NK-92 (cell line): ENCODE results near the gene BUD13.

Source experiments
- DNase-seq: peaks from one replicate; lab custom pipeline; 2025; ENCODE audit not compliant: unreplicated experiment; lab: John Stamatoyannopoulos, UW

The BUD13 gene

DNA sequence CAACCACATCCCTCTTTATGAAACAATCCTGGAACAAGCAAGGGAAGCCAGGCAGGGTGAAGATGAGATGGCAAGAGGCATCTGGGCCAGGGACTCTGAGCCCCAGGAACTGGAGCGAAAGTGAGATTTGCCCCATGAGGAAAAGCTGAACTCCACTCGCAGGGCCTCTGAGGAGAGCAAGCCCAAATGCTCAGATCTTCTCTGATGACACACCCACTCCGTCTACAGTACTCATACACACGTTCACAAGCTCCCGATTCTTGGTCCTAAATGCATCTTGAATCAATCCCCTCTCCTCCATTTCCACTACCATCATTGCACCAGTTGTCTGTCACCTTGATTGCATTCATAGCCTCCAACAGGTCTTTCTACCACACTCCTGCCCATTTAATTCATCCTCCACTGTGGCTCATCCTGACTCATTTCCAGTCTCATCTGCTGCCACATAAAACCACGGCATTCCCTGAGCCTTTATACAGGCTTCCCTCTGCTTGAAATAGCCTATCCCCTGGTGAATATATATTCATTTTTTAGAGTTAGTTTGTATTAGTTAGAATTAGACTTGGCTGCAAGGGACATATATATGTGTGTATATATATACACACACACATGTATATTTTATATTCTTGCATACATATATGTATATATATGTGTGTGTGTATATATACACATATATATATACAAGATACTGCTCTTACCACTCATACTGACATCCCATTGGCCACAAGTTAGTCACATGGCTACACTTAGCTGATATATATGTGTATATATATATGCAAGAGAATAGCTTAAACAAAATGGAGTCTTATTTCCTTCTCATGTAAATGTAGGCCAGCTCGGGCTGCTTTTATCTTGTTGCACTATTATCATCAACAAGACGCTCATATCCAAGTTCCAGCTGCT lies 20.3 kb upstream of the BUD13 start:
- DNase-seq: no peak

DNA sequence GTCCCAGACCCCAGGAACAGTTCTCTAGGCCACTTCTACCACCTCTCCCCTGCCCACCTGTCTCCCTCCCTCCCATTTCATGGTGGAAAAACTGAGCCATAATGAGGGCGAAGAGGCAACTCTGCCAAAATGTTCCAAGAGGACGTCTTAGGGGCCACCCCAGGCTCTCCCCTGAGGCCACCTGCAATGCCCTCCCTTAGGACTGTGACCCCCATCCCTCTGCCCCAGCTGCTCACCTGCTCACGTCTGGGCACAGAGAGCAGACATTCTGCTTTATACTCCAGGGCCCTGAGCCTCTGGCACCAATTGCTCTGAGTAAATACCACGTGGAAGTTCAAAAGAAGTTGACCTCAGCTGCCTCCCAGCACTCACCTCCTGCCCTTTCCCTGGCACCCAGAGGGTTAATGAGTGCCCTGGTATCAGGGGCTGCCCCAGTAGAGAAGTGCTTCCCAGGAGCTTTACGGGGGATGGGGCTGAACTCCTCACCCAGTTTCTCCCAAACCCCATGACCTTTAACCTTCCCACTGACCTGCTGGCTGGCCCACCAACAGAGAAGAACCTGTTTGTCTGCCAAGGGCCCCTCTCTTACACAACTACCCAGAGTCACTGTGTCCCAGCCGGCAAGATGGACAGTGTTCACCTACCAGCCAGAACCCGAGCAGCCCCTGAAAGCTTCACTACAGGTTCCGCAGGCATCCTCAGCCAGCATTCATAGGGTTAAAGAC lies 19.5 kb upstream of the BUD13 start:
- DNase-seq: no peak

DNA sequence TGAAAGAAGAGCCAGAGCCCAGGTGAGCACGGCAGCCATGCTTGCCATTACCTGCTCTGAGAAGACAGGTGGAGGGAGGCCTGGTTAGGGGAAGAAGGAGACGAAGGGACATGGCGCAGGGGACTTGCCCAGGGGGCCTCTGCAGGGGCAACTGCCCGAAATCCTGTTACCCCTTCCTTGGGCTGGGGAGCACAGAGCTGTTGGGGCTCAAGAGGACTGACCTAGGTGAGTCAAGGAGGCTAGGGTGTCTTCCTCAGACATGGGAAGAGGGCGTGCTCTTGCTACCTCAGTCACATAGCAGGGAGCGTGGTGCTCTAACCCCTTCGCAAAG lies 19.0 kb upstream of the BUD13 start, which contains the start of gene APOA5:
Gene APOA5 (minus strand): TSS at position 67 of the 331 bp plus-strand sequence. CDS start 19 bp downstream, at position 48.
- DNase-seq: no peak

DNA sequence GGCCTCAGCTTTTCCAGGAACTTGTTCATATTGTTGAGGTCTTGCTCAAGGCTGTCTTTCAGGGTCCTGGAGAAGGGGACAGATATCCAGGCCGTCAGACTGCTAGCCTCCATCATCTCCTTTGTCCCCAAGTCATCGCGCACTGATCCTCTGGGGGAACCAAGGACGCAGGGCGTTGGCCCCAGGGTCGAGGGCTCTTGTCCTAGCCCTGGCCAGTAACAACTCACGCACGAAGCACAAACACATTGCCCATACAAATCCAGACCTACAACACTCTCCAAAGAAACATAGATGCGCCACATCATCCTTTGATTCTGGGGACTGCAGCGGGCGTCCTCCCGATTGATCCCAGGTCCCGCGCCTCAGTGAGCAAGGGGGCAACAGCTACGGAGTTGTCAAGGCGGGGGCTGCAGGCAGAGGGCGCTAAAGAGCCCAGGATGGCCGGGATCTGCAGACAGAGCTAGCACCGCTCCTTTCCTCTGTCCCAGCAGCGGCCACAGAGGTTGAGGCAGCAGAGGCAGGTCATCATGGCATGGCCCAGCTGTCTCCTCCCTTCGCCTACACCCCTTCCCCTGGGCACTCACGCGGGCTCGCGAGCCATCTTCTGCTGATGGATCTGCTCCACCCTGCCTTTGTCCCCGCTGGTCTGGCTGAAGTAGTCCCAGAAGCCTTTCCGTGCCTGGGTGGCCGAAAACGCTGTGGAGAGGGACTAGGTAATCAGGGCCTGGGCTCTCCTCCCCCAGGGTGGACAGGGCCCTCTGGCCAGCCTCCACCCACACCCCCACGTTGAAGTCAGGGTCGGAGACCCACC lies 18.4 kb upstream of the BUD13 start:
- DNase-seq: no peak

DNA sequence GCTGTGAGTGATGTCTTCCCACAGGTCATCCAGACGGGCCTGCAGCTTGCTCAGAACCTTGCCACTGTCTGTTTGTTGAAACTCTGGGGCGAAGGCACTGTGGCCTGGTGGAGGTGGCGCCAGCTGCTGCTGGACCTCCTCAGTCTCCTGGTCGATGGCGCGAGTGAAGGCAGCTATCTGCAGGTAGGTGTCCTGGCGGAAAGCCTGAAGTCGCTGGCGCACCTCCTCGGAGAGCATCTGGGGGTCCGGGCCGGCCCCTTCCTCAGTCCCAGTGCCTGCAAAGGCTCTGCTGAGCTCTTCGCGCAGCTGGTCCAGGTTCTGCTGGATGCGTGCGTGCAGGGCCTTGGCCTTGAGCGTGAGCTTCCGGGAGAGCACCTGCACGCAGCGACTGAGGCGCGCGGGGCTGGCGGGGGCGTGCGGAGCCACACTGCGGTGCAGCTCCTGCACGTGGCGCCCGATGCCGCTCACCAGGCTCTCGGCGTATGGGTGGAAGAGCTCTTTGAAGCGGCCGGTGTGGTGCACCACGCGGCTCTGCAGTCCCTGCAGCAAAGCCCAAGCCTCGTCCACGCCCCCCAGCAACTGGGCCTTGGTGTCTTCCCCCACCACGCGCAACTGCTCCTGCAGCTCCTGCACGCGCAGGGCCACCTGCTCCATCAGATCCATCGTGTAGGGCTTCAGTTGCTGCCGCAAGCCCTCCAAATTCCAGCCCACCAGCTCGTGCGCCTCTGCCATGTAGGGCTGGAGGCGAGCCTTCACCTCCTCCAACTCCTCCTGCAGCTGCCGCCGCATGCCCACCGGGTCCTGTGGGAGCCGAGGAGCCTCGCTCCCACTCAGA lies 17.6 kb upstream of the BUD13 start:
- DNase-seq: no peak

DNA sequence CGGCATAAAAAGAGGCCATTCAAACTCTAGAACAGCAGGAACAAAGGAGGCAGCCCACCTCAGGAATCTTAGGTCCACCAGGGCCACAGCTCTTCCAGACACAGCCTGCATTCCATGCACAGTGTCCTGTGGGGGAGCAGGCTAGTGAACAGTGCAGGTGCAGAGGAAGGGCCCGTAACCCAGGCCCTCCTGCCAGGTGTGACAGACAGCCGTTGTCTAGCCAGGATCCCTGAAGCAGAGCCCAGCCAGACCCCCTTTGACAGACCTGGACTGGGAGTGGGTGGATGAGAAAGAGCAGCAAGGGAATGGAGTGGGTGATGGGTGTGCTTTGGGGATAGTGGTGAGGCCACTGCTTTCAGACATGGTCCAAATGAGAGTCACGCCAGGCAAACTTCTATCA lies 16.2 kb upstream of the BUD13 start:
- no peak for DNase-seq

DNA sequence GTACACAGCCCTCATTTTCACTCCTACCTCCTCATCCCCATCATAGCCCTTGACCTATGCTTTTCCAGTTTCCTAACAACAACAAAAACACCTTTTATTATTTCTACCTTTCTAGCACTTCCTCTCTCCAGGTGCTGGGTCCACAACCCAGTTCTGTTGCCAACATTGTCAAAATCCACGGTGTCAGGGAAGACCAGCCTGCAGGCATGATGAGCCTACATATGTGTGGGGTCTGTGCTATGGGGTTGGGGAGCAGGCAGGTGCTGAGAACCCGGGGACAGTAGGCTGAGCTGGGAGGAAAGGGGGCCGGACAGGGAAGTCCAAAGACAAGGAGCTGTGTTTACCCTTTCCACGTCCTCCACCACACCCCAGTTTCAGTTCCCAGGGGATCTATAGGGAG lies 15.7 kb upstream of the BUD13 start:
- no peak for DNase-seq

DNA sequence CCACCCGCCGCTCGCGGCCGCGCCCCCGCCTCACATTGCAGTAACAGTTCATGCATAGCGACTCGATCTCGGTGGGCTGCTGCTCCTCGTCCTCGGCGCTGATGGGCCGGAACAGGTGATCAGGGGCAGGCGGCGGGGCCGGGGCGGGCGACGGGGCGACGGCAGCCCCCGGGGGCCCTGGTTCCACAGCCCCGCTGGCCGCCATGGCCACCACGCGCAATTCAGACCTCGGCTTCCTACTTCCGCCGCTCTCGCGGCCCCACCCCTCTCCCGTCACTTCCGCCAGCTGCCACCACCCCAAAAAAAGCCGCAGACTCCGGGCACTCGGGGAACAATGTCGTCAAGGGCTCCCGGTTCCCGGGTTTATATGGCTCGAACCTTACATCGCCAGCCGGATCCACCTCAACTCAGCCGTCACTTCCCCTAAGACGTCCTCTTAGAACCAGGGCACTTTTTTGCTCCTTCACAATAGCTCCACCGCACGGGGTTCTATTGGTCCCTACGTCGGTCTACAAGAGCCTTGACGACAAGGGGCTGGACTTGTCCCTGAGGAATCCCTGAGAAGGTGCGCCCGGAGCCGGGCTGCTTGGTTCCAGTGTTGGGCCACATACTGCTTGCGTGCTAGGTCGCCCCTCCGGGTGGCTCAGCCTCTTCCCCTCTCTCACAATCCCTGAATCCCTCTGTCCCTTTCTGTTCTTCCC lies 15.1 kb upstream of the BUD13 start, which contains the start of gene ZPR1:
Gene ZPR1 (minus strand): TSS at position 238 of the 701 bp plus-strand sequence. CDS start 33 bp downstream, at position 205.
- peak; percentile 8 for DNase-seq

DNA sequence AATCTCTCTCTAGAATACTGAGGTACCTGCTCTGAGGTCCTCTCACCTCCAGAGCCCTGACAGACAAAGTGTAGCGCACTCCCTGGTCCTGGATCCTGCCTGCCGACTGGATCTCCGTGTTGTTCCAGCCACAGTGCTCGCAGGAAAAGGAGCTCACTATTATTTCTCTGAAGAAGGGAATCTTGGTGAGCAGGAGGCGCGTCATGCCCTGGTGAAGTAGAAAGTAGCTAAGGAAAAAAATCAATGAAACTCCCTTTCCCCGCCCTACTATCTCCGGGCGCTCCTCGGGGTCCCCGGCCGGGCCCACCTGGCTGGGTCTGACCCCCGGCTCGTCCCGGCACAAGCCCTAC lies 14.6 kb upstream of the BUD13 start:
- DNase-seq: no peak

DNA sequence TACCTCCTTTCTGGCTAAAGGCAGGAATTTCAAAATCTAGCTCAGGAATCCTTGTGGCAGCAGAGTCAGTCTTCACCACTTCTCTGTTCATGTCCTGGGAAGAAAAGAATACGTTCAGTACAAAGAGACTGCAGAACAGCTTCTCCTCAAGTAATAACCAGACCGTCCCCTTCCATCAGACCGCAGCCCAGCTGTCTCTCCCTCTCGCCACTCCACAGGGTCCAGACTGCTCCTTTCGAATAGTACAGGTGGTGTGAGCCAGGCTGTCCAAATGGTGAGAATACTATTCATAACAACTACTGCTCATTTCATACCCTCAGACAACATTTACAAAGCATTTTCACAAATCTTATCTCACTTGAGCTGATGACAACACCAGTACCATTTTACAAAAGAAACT lies 14.2 kb upstream of the BUD13 start:
- DNase-seq: no peak

DNA sequence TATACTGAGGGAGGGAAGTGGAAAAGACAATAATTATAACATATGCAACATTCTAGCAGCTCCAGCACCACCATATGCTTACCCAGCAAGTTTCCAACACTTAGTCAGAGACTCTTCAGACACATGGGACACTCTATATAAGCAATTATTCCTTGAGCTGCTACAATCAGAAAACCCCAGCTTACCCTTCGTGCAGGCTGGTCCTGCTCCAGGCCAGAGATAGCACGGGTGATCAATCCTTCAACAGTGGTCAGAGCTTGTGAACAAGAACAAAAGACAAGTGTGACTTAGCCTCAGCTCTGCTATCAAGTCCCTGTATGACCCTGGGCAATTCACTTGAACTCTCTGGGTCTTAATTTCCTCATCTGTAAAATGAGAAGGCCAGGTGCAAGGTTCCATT lies 13.5 kb upstream of the BUD13 start:
- no peak for DNase-seq

DNA sequence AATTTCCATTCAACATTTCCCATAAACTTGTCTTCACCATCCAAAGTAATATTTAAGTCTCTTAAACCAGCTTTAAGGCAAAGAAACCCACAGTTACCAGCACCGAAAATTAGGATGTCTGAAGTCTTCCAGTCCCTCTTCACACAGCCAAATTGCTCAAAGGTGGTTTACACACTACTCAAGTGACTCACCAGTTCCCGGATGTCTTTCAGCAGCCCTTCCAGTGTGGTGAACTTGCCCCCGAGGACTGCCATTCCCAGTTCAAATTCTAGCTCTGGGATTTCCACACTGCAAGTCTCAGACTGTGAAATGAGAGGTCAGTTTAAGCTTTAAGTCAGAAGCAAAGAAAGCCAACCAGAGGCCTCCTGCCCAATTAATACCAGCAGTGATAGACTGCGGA lies 9.9 kb upstream of the BUD13 start:
- DNase-seq: no peak

DNA sequence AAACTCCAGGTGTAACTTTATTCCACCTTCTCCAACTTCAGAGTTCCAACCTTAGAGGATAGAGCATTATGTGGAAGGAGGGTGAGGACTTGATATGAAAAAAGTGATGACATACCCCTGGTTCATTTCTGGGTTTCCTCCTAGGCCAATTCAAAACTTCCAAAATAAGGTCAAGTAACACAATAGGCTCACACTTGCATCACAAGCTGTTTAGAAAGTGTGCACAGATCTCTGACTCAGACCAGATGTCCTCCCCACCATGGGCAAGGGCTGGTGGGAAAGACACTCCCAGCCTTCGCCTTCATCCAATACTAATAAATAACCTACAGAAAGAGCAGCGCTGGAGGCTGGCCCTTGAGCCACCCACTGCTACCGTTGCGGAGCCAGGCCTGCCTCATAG lies 5.8 kb upstream of the BUD13 start:
- DNase-seq: no peak

DNA sequence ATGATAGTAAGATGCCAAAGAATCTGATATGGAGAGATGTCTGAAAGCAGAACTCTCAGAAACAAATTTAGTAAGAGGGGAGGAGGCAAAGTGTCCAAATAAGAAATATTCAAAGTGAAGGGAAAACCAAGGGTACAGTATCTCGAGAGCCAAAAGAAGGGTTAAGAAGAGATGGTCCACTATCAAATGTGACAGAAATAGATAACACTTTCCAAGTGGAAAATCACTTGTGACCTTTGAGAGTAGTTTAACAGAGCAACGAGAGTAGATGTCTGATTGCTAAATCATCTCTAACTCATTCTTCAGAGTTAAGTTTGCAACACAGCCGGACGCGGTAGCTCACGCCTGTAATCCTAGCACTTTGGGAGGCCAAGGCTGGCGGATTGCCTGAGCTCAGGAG lies 4.3 kb upstream of the BUD13 start:
- no peak for DNase-seq

DNA sequence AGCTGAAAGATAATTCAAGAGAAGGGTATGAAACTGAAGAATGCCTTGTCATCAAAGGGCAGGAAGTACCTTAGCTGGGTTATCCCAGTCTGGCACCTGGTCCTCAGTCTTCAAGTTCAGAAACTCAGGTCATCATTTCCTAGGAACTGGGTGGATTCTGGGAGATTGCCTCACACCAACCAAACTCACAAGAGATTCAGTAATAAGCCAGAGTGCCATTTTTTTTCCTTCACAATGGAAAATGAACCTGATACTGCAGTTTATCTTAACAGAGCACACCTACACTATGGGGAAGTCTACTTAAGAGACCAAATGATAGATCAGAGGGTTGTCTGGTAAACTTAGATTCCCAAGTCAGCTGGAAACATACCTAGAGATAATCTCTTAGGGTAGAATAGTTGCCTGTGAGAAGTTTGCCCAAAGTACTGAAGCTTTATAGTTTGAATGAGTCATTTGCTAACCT lies 3.8 kb upstream of the BUD13 start:
- DNase-seq: no peak

DNA sequence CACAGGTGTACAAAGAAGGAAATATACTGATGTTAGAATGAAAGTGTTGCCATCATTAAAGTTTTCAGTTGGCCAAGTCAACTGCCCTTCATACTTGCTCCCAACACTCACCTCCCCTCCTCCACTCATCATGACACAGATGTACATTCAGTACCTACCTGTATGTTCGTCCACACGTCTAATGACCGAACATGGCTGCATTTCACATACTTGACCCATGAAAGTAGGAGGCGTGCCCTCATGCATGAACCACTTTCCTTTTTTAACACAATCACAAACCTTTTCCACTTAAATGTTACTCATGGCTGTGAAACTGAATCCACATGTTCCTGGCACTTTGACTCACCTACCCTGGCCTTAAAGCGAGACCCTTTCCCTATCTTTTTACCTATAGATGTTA lies 3.2 kb upstream of the BUD13 start:
- DNase-seq: no peak

DNA sequence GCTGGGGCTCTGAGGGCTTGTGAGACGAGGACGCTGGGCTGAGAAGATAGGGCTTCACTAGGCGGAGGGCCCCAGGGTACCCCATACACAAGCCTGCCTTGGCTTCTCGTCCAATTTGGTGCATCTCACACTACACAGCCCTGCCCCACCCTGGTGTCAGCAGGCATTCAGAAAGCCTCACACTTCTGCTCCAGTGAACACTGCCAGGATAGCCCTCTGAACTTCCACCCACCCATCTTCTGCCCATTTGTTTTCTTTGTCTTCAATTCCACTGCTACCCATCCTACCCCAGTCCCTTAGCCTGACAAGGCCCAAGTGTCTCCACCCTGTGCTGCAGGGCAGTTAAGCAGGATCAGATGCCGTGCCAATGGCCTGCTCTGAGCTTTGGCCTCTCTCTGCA lies 1.9 kb upstream of the BUD13 start:
- no peak for DNase-seq

DNA sequence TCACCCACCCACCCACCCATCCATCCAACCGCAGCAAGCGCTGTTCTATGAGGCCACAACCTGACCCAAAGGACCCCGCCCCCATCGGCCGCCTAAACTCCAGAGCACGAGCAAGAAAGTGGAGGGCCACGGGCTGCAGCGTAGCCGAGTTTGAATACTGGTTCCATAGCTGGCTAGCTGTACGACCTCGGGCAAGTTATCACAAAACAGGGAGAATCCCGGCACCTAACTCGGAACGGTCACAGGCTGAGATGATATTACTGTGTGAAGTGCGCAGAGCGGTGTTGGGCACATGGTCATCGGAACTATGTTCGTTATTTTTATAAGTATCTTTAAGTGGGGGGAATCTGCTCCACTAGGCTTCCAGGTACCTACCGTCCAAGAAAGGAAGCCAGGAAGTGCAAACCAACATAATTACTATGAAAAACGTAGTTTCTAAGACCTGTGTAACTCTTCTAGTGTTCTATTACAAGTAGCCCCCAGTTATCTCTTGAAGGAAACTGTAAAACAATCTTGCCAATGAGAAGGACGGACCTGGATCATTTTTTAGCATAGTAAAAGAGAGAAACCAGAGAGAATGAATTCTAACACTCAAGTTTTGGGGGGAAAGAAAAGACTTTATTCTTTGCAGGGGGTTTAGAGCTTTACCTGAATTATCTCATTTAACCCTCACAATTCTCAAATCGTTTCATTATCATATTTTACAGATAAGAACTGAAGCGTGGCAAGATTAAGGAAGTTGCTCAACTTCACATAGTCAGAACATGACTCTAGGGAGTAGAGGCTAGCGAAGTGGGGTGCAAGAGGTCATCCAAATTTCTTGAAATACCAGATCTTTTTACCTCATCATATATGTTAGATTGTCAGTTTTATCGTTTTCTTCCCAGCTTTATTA lies 663 bp upstream of the BUD13 start:
- DNase-seq: no peak

DNA sequence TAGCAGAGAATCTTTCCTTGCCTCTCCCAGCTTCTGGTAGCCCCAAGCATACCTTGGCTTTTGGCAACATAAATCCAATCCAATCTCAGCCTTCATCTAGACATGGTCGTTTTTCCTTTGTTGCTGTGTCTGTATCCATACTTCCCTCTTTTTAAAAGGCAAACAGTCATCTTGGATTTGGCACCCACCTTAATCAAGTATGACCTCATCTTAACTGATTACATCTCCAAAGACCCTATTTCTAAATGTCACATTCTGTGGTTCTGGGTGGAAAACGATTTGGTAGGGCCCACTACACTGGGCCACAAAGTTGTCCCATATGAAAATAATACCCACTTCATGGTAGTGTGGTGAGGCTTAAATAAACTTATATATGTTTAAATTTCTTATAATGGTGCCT lies 852 bp downstream of the BUD13 start:
- no peak for DNase-seq
